ENCODE data around the gene SEC22A. TPM values are rescaled to one million over a fixed set of nuclear protein-coding genes. Genes with fewer than 3 reads are reported as not detected.

SEC22A gene
- polyA plus RNA-seq, 1 of the 3 experiments (the other 2 are of a cell fraction) = 13.0 TPM

DNA sequence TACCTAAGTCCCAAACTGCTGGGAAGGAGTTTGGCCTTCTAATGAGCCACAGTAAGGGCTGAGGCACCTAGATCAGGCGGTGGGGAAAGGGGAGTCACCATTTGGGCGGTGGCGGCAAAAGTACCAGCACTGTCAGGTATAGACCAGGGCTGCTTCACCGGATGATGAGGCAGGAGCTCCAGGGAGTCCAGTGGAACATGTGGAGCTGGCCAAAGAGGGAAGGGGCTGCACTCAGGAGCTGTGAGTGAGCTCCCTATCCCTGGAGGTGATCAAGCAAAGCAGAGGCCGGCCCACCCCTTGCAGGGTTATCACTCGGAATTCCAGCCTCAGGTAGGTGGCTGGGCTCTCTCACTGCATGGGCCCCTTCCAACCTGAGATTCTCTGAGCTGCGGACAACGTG lies 108.4 kb downstream of the SEC22A start:
- H3K9me2 ChIP-seq = no peaks in the 10 kb centered on the region
- H3K4me1 ChIP-seq (ENCODE audit: control insufficient read depth in 1 of 2, insufficient read depth in 2 of 2, low read depth in 1 of 2, low read length in 1 of 2) = peaks cover 0 to 4% of the 10 kb centered on the region in 2 experiments; a peak in 1 of 4 replicates
- H3K36me3 ChIP-seq (replicated peaks in 1 of 2; ENCODE audit: control insufficient read depth in 1 of 2, insufficient read depth in 2 of 2, low read length in 1 of 2) = no peaks in the 10 kb centered on the region
- no peak overlapping the region for H3K27ac ChIP-seq (ENCODE audit: low read depth in 2 of 2, low read length in 1 of 2)
- no peaks in the 10 kb centered on the region for H3F3A ChIP-seq (replicated peaks; ENCODE audit: insufficient read depth)
- no peaks in the 10 kb centered on the region for H3K79me2 ChIP-seq (ENCODE audit: insufficient read depth)
- H2AFZ ChIP-seq (ENCODE audit: low read depth) = no peak overlapping the region
- POLR2A ChIA-PET = interaction anchor here (1.1 kb wide), 1 partner anchor 9 kb away, joined by 3 read pairs; no protein-coding TSS in a partner anchor
- TF ChIP-seq, protein P1, sequence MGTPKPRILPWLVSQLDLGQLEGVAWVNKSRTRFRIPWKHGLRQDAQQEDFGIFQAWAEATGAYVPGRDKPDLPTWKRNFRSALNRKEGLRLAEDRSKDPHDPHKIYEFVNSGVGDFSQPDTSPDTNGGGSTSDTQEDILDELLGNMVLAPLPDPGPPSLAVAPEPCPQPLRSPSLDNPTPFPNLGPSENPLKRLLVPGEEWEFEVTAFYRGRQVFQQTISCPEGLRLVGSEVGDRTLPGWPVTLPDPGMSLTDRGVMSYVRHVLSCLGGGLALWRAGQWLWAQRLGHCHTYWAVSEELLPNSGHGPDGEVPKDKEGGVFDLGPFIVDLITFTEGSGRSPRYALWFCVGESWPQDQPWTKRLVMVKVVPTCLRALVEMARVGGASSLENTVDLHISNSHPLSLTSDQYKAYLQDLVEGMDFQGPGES (IDR thresholded peaks at IDR 0.05; ENCODE audit: low read depth, low read length) = no peak
- TF ChIP-seq FOXM1 (IDR thresholded peaks at IDR 0.05; ENCODE audit: low read depth) (no peak), GATA2 (CRISPR knock-in tag; IDR thresholded peaks at IDR 0.05) (no peak), RXRA (IDR thresholded peaks at IDR 0.05; ENCODE audit: borderline replicate concordance, low read depth) (no peak), EZH2phosphoT487 (IDR thresholded peaks at IDR 0.05; ENCODE audit: borderline replicate concordance, low read depth) (no peak), CHD2 (IDR thresholded peaks at IDR 0.05; ENCODE audit: low read length, partially characterized antibody) (no peak), SMC3 (IDR thresholded peaks at IDR 0.05; ENCODE audit: low read depth, low read length) (no peak), EP300 (IDR thresholded peaks at IDR 0.05; ENCODE audit: borderline replicate concordance in 1 of 2, low read depth in 1 of 2, low read length in 1 of 2) (no peak), POLR2AphosphoS5 (IDR thresholded peaks at IDR 0.05; ENCODE audit: low read depth, low read length) (no peak), NRF1 (IDR thresholded peaks at IDR 0.05; ENCODE audit: low read depth, low read length) (no peak), TEAD4 (IDR thresholded peaks at IDR 0.05; ENCODE audit: borderline replicate concordance, insufficient read depth) (no peak), FOSL2 (IDR thresholded peaks at IDR 0.05; ENCODE audit: borderline replicate concordance, low read depth) (no peak)
- TF ChIP-seq, protein P2, sequence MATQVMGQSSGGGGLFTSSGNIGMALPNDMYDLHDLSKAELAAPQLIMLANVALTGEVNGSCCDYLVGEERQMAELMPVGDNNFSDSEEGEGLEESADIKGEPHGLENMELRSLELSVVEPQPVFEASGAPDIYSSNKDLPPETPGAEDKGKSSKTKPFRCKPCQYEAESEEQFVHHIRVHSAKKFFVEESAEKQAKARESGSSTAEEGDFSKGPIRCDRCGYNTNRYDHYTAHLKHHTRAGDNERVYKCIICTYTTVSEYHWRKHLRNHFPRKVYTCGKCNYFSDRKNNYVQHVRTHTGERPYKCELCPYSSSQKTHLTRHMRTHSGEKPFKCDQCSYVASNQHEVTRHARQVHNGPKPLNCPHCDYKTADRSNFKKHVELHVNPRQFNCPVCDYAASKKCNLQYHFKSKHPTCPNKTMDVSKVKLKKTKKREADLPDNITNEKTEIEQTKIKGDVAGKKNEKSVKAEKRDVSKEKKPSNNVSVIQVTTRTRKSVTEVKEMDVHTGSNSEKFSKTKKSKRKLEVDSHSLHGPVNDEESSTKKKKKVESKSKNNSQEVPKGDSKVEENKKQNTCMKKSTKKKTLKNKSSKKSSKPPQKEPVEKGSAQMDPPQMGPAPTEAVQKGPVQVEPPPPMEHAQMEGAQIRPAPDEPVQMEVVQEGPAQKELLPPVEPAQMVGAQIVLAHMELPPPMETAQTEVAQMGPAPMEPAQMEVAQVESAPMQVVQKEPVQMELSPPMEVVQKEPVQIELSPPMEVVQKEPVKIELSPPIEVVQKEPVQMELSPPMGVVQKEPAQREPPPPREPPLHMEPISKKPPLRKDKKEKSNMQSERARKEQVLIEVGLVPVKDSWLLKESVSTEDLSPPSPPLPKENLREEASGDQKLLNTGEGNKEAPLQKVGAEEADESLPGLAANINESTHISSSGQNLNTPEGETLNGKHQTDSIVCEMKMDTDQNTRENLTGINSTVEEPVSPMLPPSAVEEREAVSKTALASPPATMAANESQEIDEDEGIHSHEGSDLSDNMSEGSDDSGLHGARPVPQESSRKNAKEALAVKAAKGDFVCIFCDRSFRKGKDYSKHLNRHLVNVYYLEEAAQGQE (IDR thresholded peaks at IDR 0.05; ENCODE audit: low read depth, low read length) = no peak
- TF ChIP-seq, protein P3, sequence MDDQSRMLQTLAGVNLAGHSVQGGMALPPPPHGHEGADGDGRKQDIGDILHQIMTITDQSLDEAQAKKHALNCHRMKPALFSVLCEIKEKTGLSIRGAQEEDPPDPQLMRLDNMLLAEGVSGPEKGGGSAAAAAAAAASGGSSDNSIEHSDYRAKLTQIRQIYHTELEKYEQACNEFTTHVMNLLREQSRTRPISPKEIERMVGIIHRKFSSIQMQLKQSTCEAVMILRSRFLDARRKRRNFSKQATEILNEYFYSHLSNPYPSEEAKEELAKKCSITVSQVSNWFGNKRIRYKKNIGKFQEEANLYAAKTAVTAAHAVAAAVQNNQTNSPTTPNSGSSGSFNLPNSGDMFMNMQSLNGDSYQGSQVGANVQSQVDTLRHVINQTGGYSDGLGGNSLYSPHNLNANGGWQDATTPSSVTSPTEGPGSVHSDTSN (IDR thresholded peaks at IDR 0.05) = no peak
- TF ChIP-seq, protein P4, sequence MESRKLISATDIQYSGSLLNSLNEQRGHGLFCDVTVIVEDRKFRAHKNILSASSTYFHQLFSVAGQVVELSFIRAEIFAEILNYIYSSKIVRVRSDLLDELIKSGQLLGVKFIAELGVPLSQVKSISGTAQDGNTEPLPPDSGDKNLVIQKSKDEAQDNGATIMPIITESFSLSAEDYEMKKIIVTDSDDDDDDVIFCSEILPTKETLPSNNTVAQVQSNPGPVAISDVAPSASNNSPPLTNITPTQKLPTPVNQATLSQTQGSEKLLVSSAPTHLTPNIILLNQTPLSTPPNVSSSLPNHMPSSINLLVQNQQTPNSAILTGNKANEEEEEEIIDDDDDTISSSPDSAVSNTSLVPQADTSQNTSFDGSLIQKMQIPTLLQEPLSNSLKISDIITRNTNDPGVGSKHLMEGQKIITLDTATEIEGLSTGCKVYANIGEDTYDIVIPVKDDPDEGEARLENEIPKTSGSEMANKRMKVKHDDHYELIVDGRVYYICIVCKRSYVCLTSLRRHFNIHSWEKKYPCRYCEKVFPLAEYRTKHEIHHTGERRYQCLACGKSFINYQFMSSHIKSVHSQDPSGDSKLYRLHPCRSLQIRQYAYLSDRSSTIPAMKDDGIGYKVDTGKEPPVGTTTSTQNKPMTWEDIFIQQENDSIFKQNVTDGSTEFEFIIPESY (IDR thresholded peaks at IDR 0.05; ENCODE audit: borderline replicate concordance, low read depth) = no peak
- TF ChIP-seq, protein P5, sequence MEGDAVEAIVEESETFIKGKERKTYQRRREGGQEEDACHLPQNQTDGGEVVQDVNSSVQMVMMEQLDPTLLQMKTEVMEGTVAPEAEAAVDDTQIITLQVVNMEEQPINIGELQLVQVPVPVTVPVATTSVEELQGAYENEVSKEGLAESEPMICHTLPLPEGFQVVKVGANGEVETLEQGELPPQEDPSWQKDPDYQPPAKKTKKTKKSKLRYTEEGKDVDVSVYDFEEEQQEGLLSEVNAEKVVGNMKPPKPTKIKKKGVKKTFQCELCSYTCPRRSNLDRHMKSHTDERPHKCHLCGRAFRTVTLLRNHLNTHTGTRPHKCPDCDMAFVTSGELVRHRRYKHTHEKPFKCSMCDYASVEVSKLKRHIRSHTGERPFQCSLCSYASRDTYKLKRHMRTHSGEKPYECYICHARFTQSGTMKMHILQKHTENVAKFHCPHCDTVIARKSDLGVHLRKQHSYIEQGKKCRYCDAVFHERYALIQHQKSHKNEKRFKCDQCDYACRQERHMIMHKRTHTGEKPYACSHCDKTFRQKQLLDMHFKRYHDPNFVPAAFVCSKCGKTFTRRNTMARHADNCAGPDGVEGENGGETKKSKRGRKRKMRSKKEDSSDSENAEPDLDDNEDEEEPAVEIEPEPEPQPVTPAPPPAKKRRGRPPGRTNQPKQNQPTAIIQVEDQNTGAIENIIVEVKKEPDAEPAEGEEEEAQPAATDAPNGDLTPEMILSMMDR (IDR thresholded peaks at IDR 0.05) = no peak
- CTCF ChIA-PET = interaction anchor here (1.5 to 1.7 kb wide), 4 partner anchors 10 to 87 kb away, joined by 4 to 6 read pairs (median 5); no protein-coding TSS in a partner anchor
- H4K20me1 ChIP-seq (ENCODE audit: insufficient read depth) = no peaks in the 10 kb centered on the region
- no peak overlapping the region for H3K9ac ChIP-seq
- no peak overlapping the region for H3K4me2 ChIP-seq
- WGBS (ENCODE audit: low lambda C conversion rate) = 86% methylated on average over 6 of the region's 8 CpGs
- peaks cover 15% of the 10 kb centered on the region; the same call in 1 of the 2 replicates for H3K27me3 ChIP-seq (ENCODE audit: insufficient read depth)
- H3K4me3 ChIP-seq (ENCODE audit: low read depth in 2 of 2, low read length in 1 of 2) = no peak overlapping the region
- no peaks in the 10 kb centered on the region for H3K9me3 ChIP-seq
- DNase-seq = no peak

All from SK-N-SH (cell line).